B cell (primary cell): ENCODE data around the gene SURF2. TPM values are rescaled to one million over a fixed set of nuclear protein-coding genes. Genes with fewer than 3 reads are reported as not detected.

Experiments
- polyA plus RNA-seq: library from polyadenylated mRNA; depleted of rRNA; stranded (reverse); fragments of >200 nt; gene quantifications from 2 replicates; pipeline ENCODE4 v1.2.3, GENCODE V29; 2012
- small RNA-seq: library from RNA; depleted of rRNA; stranded (forward); fragments of <200 nt; gene quantifications from one replicate; pipeline ENCODE3, GENCODE V24; 2012; ENCODE audit warnings: low replicate concordance, low read depth; ENCODE audit not compliant: insufficient read length
- total RNA-seq, 2 donors: library from RNA; stranded (reverse); fragments of 120-200 nt in 1 of 2; gene quantifications; 1 replicate in 1 of 2; 2 replicates in 1 of 2; pipeline versions ENCODE4 v1.2.3 to v1.2.4, GENCODE V29; 2013 to 2022

SURF2 gene
- total and polyA plus RNA-seq, 2 donors (not counting 1 experiment from before 2014, with no cell fraction given): 17.1 to 17.3 TPM

Small RNA genes within 50 kb of the gene (small RNA-seq; reads per million reads assigned to genes)
- gene RF00019 (not detected), gene SNORD24 (not detected), gene SNORD36A (not detected), gene SNORD36B (not detected), gene SNORD36C (not detected)

Other genes with a start within 250 kb of the SURF2 start
- gene RALGDS, start 235.3 kb upstream of the SURF2 start, total RNA-seq: 55.7 and 62.4 TPM in 2 replicates
- 87.9 and 88.0 TPM in 2 replicates for gene RALGDS, start 235.3 kb upstream of the SURF2 start, polyA plus RNA-seq
- 52.7 and 57.9 TPM in 2 replicates for gene GBGT1, start 192.6 kb upstream of the SURF2 start, total RNA-seq
- gene GBGT1, start 192.6 kb upstream of the SURF2 start, polyA plus RNA-seq: 15.2 and 19.6 TPM in 2 replicates
- not detected in 2 replicates for gene OBP2B, start 147.3 kb upstream of the SURF2 start, total RNA-seq
- not detected in 2 replicates for gene OBP2B, start 147.3 kb upstream of the SURF2 start, polyA plus RNA-seq
- gene ABO, start 81.3 kb upstream of the SURF2 start, total RNA-seq: not detected in 2 replicates
- gene ABO, start 81.3 kb upstream of the SURF2 start, polyA plus RNA-seq: not detected in 2 replicates
- gene SURF6, start 20.4 kb upstream of the SURF2 start, total RNA-seq: 24.8 and 25.9 TPM in 2 replicates
- gene SURF6, start 20.4 kb upstream of the SURF2 start, polyA plus RNA-seq: 14.7 and 24.4 TPM in 2 replicates
- 50.4 and 56.9 TPM in 2 replicates for gene MED22, start 8.4 kb upstream of the SURF2 start, total RNA-seq
- 33.9 and 44.9 TPM in 2 replicates for gene MED22, start 8.4 kb upstream of the SURF2 start, polyA plus RNA-seq
- gene RPL7A, start 8.3 kb upstream of the SURF2 start, total RNA-seq: 2,342 and 2,407 TPM in 2 replicates
- gene RPL7A, start 8.3 kb upstream of the SURF2 start, polyA plus RNA-seq: 3,489 and 3,937 TPM in 2 replicates
- 44.1 and 56.2 TPM in 2 replicates for gene SURF1, start 63 bp upstream of the SURF2 start, total RNA-seq
- gene SURF1, start 63 bp upstream of the SURF2 start, polyA plus RNA-seq: 46.7 and 54.5 TPM in 2 replicates
- 43.8 and 44.1 TPM in 2 replicates for gene SURF4, start 19.5 kb downstream of the SURF2 start, total RNA-seq
- 34.7 and 44.9 TPM in 2 replicates for gene SURF4, start 19.5 kb downstream of the SURF2 start, polyA plus RNA-seq
- 1.1 and 2.7 TPM in 2 replicates for gene STKLD1, start 19.8 kb downstream of the SURF2 start, total RNA-seq
- 0.18 and 0.79 TPM in 2 replicates for gene STKLD1, start 19.8 kb downstream of the SURF2 start, polyA plus RNA-seq
- gene REXO4, start 61.5 kb downstream of the SURF2 start, total RNA-seq: 37.1 and 39.9 TPM in 2 replicates
- gene REXO4, start 61.5 kb downstream of the SURF2 start, polyA plus RNA-seq: 22.2 and 25.0 TPM in 2 replicates
- 2.5 and 3.3 TPM in 2 replicates for gene ADAMTS13, start 65.8 kb downstream of the SURF2 start, total RNA-seq
- gene ADAMTS13, start 65.8 kb downstream of the SURF2 start, polyA plus RNA-seq: 4.9 and 5.7 TPM in 2 replicates
- 31.1 and 37.1 TPM in 2 replicates for gene CACFD1, start 103.4 kb downstream of the SURF2 start, total RNA-seq
- 19.6 and 27.4 TPM in 2 replicates for gene CACFD1, start 103.4 kb downstream of the SURF2 start, polyA plus RNA-seq
- gene SLC2A6, start 122.5 kb downstream of the SURF2 start, total RNA-seq: 47.0 and 51.8 TPM in 2 replicates
- 85.2 and 108 TPM in 2 replicates for gene SLC2A6, start 122.5 kb downstream of the SURF2 start, polyA plus RNA-seq
- gene MYMK, start 168.4 kb downstream of the SURF2 start, total RNA-seq: not detected in 2 replicates
- gene MYMK, start 168.4 kb downstream of the SURF2 start, polyA plus RNA-seq: not detected in 2 replicates
- gene ADAMTSL2, start 178.2 kb downstream of the SURF2 start, total RNA-seq: not detected in 2 replicates
- gene ADAMTSL2, start 178.2 kb downstream of the SURF2 start, polyA plus RNA-seq: 0.03 TPM in 1 of 2 replicates, not detected in the other